Natural killer cell (primary cell): Measurements from ENCODE around the gene KMT2B. TPM values are rescaled to one million over a fixed set of nuclear protein-coding genes. Genes with fewer than 3 reads are reported as not detected.

Source experiments
- ATAC-seq, 3 donors: fragments of 150-1000 bp in 2 of 3; fragments of 200-7000 bp in 1 of 3; cut with Tn5 transposase; 1 replicate in 1 of 3; 2 replicates in 2 of 3; pipeline ENCODE4 v1.10.0; 2021; ENCODE audit warnings: mild to moderate bottlenecking in 2 of 3, moderate library complexity in 2 of 3
- DNase-seq, 2 donors: peaks; one replicate each; pipeline versions ENCODE4 v3.0.0 to v3.0.0-alpha.2; 2013 to 2021; ENCODE audit warnings: mixed read lengths in 1 of 2
- H3K27ac ChIP-seq: one replicate; pipeline ENCODE4 v1.5.1; 2013; ENCODE audit warnings: mild to moderate bottlenecking, low read length
- H3K27me3 ChIP-seq: one replicate; pipeline ENCODE4 v1.6.1; 2013; ENCODE audit warnings: low read length; ENCODE audit not compliant: control insufficient read depth, insufficient read depth
- H3K36me3 ChIP-seq: one replicate; pipeline ENCODE4 v1.6.1; 2013; ENCODE audit warnings: low read length; ENCODE audit not compliant: control insufficient read depth, insufficient read depth
- H3K4me1 ChIP-seq: one replicate; pipeline ENCODE4 v1.6.1; 2013; ENCODE audit warnings: low read length; ENCODE audit not compliant: control insufficient read depth, insufficient read depth
- H3K4me3 ChIP-seq: one replicate; pipeline ENCODE4 v1.5.1; 2013; ENCODE audit warnings: low read length
- H3K9me3 ChIP-seq: one replicate; pipeline ENCODE4 v1.6.1; 2013; ENCODE audit warnings: low read length; ENCODE audit not compliant: control insufficient read depth, insufficient read depth
- H3K27ac Mint-ChIP-seq, 2 donors: one replicate each; pipeline ENCODE4 v1.8.0; 2022; ENCODE audit warnings: mild to moderate bottlenecking in 2 of 2, mixed read lengths in 2 of 2, moderate library complexity in 1 of 2
- H3K27me3 Mint-ChIP-seq, 2 donors: one replicate each; pipeline ENCODE4 v1.8.0; 2022; ENCODE audit warnings: low read depth in 2 of 2, mixed read lengths in 2 of 2
- H3K36me3 Mint-ChIP-seq: one replicate; pipeline ENCODE4 v1.8.0; 2022; ENCODE audit warnings: mixed read lengths
- H3K4me1 Mint-ChIP-seq, 2 donors: one replicate each; pipeline ENCODE4 v1.8.0; 2022; ENCODE audit warnings: mixed read lengths in 2 of 2
- H3K4me3 Mint-ChIP-seq: one replicate; pipeline ENCODE4 v1.8.0; 2022; ENCODE audit warnings: mild to moderate bottlenecking, moderate library complexity, mixed read lengths
- H3K9me3 Mint-ChIP-seq, 2 donors: one replicate each; pipeline ENCODE4 v1.8.0; 2022; ENCODE audit warnings: mixed read lengths in 2 of 2
- WGBS: methylation state at CpG from one replicate; pipeline ENCODE4 v1.1.7; 2013; ENCODE audit warnings: missing lambda C conversion rate; ENCODE audit not compliant: insufficient coverage; 5-methylcytosine and 5-hydroxymethylcytosine counted together
- intact Hi-C: fragments of 100-400 bp; cut with micrococcal nuclease; formaldehyde crosslinking; loops from one replicate; pipeline ENCODE4 v1.14.2; 2022
- total RNA-seq, 4 donors: library from RNA; stranded (reverse); fragments of 120-200 nt in 1 of 4; gene quantifications; one replicate each; pipeline versions ENCODE4 v1.2.3 to v1.2.4, GENCODE V29; 2013 to 2022
- TF ChIP-seq, protein P1 (sequence below): fragments of 200-600 bp; IDR thresholded peaks from one replicate; pipeline ENCODE4 v1.8.0; 2022; ENCODE audit warnings: antibody characterized with exemption

Gene KMT2B
- total RNA-seq, 3 donors from 2014 or later (not counting 1 experiment from before 2014, with no cell fraction given), result 60.8 to 70.9 (median 70.7) TPM

DNA sequence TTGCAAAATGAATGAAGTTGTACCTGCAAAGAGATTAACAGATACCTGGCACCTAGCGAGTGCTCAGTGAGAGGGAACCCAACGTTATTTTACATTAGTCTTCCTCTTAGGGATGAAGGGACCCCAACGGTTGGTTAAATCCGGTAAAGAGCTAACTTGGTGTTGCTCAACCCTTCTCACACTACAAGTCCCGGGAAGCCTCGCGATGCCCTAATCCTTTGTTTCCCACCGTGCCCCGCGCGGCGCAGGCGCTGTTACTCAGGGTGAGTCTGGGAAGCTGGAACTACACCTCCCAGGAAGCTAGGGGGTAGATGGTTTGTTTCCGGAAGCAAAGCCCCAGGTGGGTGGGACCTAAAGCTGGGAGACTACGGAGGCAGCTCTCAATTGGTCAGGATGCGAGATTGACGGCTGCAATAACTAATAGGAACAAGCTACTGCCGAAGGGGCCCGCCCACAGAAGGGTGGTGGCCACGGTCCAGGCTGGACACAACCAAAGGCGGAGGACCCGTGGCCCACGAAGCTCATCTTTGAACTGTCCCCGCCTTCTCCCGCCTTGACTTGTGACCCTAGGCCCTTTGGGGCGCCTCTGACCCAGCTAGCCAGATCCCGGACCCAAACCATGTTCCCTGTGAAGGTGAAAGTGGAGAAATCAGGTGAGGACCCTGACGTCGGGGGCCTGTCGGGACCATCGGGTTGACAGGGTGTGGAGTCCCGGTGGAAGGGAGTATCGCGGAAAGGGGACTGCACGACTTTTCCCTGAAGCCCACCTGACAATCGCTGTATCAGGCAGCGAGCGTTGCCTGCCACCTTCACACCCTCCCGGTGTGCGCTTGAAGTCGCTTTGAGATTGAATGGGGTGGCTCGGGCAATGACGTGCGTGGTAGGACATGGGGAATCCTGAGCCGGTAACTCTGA lies 30.6 kb downstream of the KMT2B start, which contains the start of gene LIN37:
LIN37 (plus strand) TSS at position 471 of the 915 bp plus-strand sequence; CDS start at position 620, 149 bp downstream.
- peaks cover 33 to 47% of the 10 kb centered on the region in 2 donors for H3K4me1 Mint-ChIP-seq
- Histone ChIP-seq H3K36me3 (peaks cover 16% of the 10 kb centered on the region), H3K9me3 (no peaks in the 10 kb centered on the region), H3K27ac (peak within 1 kb of the TSS; percentile 84), H3K4me1 (peaks cover 46% of the 10 kb centered on the region), H3K27me3 (no peaks in the 10 kb centered on the region), H3K4me3 (peak within 1 kb of the TSS; percentile 91)
- no peaks in the 10 kb centered on the region for H3K27me3 Mint-ChIP-seq
- H3K27ac Mint-ChIP-seq, result peak within 1 kb of the TSS; percentile 92
- H3K4me3 Mint-ChIP-seq, result peak within 1 kb of the TSS; percentile 97
- TF ChIP-seq, protein P1, sequence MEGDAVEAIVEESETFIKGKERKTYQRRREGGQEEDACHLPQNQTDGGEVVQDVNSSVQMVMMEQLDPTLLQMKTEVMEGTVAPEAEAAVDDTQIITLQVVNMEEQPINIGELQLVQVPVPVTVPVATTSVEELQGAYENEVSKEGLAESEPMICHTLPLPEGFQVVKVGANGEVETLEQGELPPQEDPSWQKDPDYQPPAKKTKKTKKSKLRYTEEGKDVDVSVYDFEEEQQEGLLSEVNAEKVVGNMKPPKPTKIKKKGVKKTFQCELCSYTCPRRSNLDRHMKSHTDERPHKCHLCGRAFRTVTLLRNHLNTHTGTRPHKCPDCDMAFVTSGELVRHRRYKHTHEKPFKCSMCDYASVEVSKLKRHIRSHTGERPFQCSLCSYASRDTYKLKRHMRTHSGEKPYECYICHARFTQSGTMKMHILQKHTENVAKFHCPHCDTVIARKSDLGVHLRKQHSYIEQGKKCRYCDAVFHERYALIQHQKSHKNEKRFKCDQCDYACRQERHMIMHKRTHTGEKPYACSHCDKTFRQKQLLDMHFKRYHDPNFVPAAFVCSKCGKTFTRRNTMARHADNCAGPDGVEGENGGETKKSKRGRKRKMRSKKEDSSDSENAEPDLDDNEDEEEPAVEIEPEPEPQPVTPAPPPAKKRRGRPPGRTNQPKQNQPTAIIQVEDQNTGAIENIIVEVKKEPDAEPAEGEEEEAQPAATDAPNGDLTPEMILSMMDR, result no peak
- peak; percentile 73 to 90 (median 77) for ATAC-seq
- DNase-seq, result peak; percentile 97 to 99
- no peaks in the 10 kb centered on the region for H3K9me3 Mint-ChIP-seq
- 1% methylated on average over 41 of the region's 45 CpGs for WGBS
- intact Hi-C loops, result loop anchor here (1.0 to 10.0 kb wide), 5 partner anchors 10 to 369 kb away; partner anchors contain the start of genes HCST, NFKBID, PROSER3 and TBCB
- no peaks in the 10 kb centered on the region for H3K36me3 Mint-ChIP-seq

DNA sequence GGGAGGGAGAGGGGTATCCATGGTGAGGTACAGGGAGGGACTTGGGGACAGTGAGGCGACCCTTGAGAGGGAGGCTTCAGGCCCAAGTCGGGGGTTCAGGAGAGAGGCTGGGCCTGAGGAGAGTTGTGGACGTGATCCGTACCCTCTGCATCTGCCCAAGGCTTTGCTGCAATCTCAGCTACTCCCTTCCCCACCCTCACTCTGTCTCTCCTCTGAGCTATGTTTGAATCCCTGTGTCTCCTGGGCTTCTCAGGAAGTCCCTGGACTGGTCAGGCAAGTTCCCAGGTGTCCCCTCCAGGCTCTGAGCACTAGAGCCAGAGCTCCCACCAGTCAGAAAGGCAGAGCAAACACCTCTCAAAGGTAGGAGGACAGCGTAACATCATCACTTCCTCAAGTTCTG lies 32.4 kb downstream of the KMT2B start:
- no peak overlapping the region for H3K4me3 Mint-ChIP-seq
- no peak for ATAC-seq
- WGBS, result 90% methylated on average over 5 of the region's 5 CpGs
- no peaks in the 10 kb centered on the region for H3K9me3 Mint-ChIP-seq
- no peak overlapping the region for H3K27ac Mint-ChIP-seq
- H3K36me3 Mint-ChIP-seq, result no peaks in the 10 kb centered on the region
- Histone ChIP-seq H3K4me1 (peaks cover 31% of the 10 kb centered on the region), H3K27ac (no peak overlapping the region), H3K4me3 (no peak overlapping the region), H3K36me3 (peaks cover 24% of the 10 kb centered on the region), H3K27me3 (no peaks in the 10 kb centered on the region), H3K9me3 (no peaks in the 10 kb centered on the region)
- intact Hi-C loops, result no loop called here
- TF ChIP-seq, protein P1, result no peak
- no peak for DNase-seq
- H3K4me1 Mint-ChIP-seq, result peaks cover 24 to 42% of the 10 kb centered on the region in 2 donors
- peaks cover 0 to 6% of the 10 kb centered on the region in 2 donors for H3K27me3 Mint-ChIP-seq

DNA sequence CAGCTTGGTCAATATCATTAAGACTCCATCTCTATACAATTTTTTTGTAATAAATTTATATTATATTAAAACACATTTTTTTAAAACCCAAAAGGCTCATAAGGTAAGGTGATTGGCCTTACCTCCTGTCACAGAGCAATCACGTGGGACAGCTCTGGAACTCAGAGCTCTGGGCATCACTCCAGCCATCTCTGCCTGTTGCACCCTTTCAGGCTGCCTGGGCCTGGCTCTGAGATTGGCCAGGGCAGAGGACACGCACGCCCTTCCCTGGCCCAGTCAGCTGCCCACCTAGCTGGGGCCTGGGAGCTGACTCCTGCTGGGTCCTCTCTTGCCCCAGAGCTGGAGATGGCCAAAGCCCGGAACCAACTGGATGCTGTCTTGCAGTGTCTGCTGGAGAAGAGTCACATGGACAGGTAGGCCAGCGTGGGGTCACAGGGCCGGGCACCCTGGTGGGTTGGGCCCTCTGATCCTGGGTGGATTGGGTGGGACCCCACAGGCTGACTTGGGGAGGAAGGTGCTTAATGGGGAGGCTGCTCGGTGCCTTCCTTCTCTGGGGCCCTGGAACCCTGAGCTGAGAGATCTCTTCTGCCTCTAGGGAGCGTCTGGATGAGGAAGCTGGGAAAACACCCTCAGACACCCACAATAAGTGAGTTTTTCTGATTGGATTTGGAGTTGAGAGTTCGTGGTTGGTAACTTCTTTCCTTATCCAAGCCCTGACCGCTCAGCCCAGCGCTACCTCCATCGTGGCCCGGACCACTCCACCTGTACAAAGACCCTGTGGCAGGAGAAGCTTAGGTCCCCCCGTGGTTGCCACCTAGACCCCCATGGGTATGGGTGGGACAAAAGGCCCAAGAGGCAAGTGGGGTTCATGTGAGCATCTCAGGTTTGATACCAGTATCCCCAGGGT lies 34.3 kb downstream of the KMT2B start:
- intact Hi-C loops, result no loop called here

More for the DNA sequence above, 34.3 kb downstream of the KMT2B start:
- TF ChIP-seq, protein P1, result no peak
- no peaks in the 10 kb centered on the region for H3K27me3 ChIP-seq
- H3K27me3 Mint-ChIP-seq, result peaks cover 0 to 16% of the 10 kb centered on the region in 2 donors
- H3K9me3 Mint-ChIP-seq, result no peaks in the 10 kb centered on the region
- no peak overlapping the region for H3K27ac ChIP-seq
- whole genome bisulfite sequencing, result 96% methylated on average over 12 of the region's 14 CpGs
- H3K4me3 Mint-ChIP-seq, result peak overlapping the region; percentile 9
- H3K4me1 Mint-ChIP-seq, result peaks cover 19 to 38% of the 10 kb centered on the region in 2 donors
- H3K9me3 ChIP-seq, result no peaks in the 10 kb centered on the region
- DNase-seq, result no peak
- H3K27ac Mint-ChIP-seq, result no peak overlapping the region
- H3K36me3 ChIP-seq, result peaks cover 24% of the 10 kb centered on the region
- ATAC-seq, result no peak
- H3K4me3 ChIP-seq, result no peak overlapping the region
- H3K36me3 Mint-ChIP-seq, result no peaks in the 10 kb centered on the region
- H3K4me1 ChIP-seq, result peaks cover 32% of the 10 kb centered on the region
